Measurements from ENCODE around the gene SPZ1.
"Not testable (repeated sequence)": the region's sequence is repeated elsewhere in the genome, so short reads cannot be mapped to it uniquely, and the experiment has no call there.

Gene SPZ1

DNA sequence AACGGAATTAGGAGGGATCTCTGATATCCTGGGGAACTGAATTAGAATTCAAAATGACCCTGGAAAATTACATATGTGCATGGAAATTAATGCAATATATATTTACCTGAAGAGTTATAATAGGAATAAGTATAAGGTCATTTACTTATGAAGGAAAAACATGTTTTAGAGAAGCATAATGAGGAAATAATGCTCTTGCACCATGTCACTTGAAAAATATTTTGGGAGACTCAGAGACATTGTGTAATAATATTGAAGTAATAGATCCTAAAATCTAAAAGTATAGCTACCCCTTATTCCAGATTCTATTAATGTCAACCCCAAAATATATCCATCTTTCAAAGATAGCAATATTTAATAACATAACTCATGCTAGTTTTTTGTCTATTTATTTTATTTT lies 28.4 kb downstream of the SPZ1 start:
- DNase-seq (ENCODE audit: low read depth): no peak
- in situ Hi-C loops (cut with HindIII; ENCODE audit: low sequenced_read_pairs): no loop called here
- H3K4me3 ChIP-seq (ENCODE audit: low read depth, low read length): no peak overlapping the region
- TF ChIP-seq, protein P1, sequence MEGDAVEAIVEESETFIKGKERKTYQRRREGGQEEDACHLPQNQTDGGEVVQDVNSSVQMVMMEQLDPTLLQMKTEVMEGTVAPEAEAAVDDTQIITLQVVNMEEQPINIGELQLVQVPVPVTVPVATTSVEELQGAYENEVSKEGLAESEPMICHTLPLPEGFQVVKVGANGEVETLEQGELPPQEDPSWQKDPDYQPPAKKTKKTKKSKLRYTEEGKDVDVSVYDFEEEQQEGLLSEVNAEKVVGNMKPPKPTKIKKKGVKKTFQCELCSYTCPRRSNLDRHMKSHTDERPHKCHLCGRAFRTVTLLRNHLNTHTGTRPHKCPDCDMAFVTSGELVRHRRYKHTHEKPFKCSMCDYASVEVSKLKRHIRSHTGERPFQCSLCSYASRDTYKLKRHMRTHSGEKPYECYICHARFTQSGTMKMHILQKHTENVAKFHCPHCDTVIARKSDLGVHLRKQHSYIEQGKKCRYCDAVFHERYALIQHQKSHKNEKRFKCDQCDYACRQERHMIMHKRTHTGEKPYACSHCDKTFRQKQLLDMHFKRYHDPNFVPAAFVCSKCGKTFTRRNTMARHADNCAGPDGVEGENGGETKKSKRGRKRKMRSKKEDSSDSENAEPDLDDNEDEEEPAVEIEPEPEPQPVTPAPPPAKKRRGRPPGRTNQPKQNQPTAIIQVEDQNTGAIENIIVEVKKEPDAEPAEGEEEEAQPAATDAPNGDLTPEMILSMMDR (IDR thresholded peaks at IDR 0.05; ENCODE audit: low read depth, low read length, missing control alignments): no peak

DNA sequence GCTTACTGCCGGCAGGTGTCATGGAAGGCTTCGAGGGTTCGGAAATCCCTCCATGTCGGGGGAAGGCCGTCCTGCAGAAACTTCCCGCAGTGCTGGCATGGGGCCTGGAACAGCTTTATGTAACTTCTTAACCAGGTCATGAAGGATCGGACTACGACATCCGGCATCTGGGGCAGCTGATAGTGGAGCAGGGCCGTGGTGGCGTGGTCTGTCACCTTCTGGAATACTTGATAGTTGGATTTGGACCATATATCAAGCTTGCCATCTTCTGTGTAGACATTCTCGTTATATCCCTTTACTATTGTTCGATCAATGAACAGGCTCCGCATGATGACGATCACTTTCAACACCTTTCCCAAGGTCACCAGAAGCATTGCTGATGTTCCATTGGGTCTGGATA lies 31.2 kb downstream of the SPZ1 start:
- in situ Hi-C loops (cut with HindIII; ENCODE audit: low sequenced_read_pairs); H3K4me3 ChIP-seq (ENCODE audit: low read depth, low read length); DNase-seq (ENCODE audit: low read depth): not testable (repeated sequence)

DNA sequence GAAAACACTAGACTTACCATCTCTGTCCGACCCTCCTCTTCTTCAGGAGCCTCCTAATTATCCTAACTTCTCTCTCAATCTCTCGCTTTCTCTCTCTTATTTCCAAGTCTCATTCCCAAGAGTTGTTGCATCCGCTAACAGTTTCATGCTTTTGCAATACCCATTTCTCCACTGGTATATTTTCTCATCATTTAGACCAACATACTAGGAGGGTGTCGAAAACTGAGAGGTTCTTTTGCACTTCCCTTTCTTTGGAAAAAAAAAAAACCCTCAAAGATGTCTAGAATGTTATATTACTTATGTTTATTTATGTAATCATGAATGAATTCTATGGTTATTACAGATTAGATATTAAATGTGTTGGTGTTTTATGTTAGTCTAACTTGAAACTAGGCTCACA lies 35.9 kb downstream of the SPZ1 start:
- in situ Hi-C loops (cut with HindIII; ENCODE audit: low sequenced_read_pairs): no loop called here
- no peak for DNase-seq (ENCODE audit: low read depth)
- no peak overlapping the region for H3K4me3 ChIP-seq (ENCODE audit: low read depth, low read length)
- TF ChIP-seq, protein P1 (IDR thresholded peaks at IDR 0.05; ENCODE audit: low read depth, low read length, missing control alignments): no peak

DNA sequence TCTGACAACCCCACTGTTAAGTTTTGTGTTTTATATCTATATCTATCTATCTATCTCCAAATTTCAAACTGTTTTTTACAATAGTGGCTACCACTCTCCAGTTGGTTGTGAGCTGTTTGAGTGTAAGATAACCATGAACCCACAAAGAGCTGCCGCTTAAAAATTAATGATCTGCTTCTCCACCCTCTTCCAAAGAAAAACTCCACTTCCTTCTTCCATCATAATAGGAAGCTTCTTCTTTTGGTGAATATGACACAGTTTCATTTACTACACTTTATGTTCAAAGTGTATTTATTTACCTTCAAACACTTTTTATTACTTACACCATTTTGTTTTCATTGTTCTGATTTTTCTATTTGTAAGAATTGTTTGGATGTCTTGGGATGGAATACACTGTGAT lies 37.9 kb downstream of the SPZ1 start:
- in situ Hi-C loops (cut with HindIII; ENCODE audit: low sequenced_read_pairs): no loop called here
- H3K4me3 ChIP-seq (ENCODE audit: low read depth, low read length): no peak overlapping the region
- DNase-seq (ENCODE audit: low read depth): no peak
- TF ChIP-seq, protein P1 (IDR thresholded peaks at IDR 0.05; ENCODE audit: low read depth, low read length, missing control alignments): no peak

DNA sequence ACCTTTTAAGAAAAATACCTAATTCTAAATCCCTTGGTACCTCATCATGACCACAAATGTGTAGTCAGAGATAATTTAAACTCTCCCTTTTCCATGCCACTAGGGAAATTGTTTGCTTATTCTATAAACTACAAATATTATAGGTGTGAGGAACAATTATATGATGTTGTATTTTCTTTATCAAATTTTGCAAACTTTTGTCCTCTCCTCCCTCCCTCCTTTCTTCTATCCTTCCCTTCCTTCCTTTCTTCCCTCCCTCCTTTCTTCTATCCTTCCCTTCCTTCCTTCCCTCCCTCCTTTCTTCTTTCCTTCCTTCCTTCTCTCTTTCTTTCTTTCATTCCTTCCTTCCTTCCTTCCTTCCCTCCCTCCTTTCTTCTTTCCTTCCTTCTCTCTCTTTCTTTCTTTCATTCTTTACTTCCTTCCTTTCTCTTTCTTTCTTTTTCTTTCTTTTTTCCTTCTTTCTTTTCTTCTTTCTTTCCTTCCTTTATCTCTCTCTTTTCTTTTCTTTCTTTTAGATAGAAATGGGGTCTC lies 41.2 kb downstream of the SPZ1 start:
- TF ChIP-seq, protein P1 (IDR thresholded peaks at IDR 0.05; ENCODE audit: low read depth, low read length, missing control alignments): no peak
- in situ Hi-C loops (cut with HindIII; ENCODE audit: low sequenced_read_pairs): no loop called here
- H3K4me3 ChIP-seq (ENCODE audit: low read depth, low read length): no peak overlapping the region
- DNase-seq (ENCODE audit: low read depth): no peak

DNA sequence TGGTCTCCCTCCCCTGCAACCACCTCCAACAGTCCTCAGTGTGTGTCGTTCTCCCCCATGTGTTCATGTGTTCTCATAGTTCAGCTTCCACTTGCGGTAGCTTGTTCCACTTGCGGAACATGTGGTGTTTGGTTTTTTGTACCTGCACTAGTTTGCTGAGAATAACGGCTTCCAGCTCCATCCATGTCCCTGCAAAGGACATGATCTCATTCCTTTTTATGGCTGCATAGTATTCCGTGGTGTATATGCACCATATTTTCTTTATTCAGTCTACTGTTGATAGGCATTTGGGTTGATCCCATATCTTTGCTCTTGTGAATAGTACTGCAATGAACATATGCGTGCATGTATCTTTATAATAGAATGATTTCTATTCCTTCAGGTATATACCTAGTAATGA lies 45.1 kb downstream of the SPZ1 start:
- no peak overlapping the region for H3K4me3 ChIP-seq (ENCODE audit: low read depth, low read length)
- TF ChIP-seq, protein P1 (IDR thresholded peaks at IDR 0.05; ENCODE audit: low read depth, low read length, missing control alignments): no peak
- no peak for DNase-seq (ENCODE audit: low read depth)
- in situ Hi-C loops (cut with HindIII; ENCODE audit: low sequenced_read_pairs): no loop called here

DNA sequence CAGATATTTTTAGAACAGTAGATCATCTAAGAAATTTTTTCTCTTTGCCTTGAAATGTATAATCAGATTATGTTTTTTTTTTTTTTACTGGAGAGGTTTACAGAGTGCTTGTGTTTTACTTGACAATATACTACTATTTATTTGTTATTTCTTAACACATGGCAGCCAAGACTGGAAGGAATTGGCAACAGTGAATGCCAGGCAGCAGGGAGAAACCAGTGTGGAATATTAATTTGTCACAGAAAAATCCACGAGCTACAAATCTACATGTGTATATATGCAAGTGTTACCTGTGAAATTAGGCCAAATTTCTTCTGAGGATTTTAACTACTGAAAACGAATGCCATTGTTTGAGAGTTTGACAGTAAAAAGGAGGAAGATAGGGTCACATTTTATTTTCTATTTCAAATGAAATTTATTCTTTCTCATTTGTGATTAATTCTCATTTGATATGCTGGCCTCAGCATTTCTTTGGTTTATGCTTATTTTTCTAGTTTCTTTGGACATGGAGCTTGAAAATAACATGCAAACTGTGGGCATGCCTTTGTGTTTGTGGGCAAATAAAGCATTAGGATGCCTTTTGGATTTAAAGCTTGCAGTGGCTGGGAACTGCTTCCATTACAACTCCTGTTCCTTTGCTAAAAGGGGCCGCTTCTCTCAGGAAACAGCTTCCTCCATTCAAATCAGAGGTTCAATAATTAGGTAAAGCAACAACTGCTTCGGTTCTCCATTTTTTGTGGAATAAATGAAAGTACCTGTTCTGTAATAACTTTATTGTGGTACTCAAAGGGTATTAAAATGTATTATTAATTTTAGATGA lies 49.1 kb downstream of the SPZ1 start:
- H3K4me3 ChIP-seq (ENCODE audit: low read depth, low read length): no peak overlapping the region
- TF ChIP-seq, protein P1 (IDR thresholded peaks at IDR 0.05; ENCODE audit: low read depth, low read length, missing control alignments): no peak
- DNase-seq (ENCODE audit: low read depth): no peak
- in situ Hi-C loops (cut with HindIII; ENCODE audit: low sequenced_read_pairs): no loop called here

Data from astrocyte of the cerebellum (primary cell).